Lower lobe of right lung (tissue), 2 donors: ENCODE measurements around the gene ICAM4. TPM values are rescaled to one million over a fixed set of nuclear protein-coding genes. Genes with fewer than 3 reads are reported as not detected.
A peak's percentile ranks its signal among the peaks of the same experiment; 100 is the strongest.

Experiments used
- ATAC-seq, 2 donors: fragments of 200-7000 bp; cut with Tn5 transposase; one replicate each; pipeline ENCODE4 v1.9.1; 2020 to 2022; ENCODE audit warnings: mild to moderate bottlenecking in 2 of 2, moderate library complexity in 2 of 2
- DNase-seq: peaks from one replicate; pipeline ENCODE4 v3.0.0-alpha.2; 2020
- H3K27ac ChIP-seq: fragments of 200-600 bp; one replicate; pipeline ENCODE4 v1.8.0; 2022
- H3K27me3 ChIP-seq: fragments of 200-600 bp; one replicate; pipeline ENCODE4 v1.8.0; 2022; ENCODE audit warnings: low read depth
- H3K36me3 ChIP-seq: fragments of 200-600 bp; one replicate; pipeline ENCODE4 v1.8.0; 2022; ENCODE audit warnings: mild to moderate bottlenecking
- H3K4me1 ChIP-seq: fragments of 200-600 bp; one replicate; pipeline ENCODE4 v1.8.0; 2022
- H3K4me3 ChIP-seq: fragments of 200-600 bp; one replicate; pipeline ENCODE4 v1.8.0; 2022; ENCODE audit warnings: mild to moderate bottlenecking
- H3K9me3 ChIP-seq: fragments of 200-600 bp; one replicate; pipeline ENCODE4 v1.8.0; 2022
- intact Hi-C: fragments of 100-400 bp; cut with DNase I; formaldehyde crosslinking; loops from one replicate; pipeline ENCODE4 v1.11.0; 2022
- total RNA-seq: library from RNA; stranded (reverse); fragmentation: NEBNext Ultra II Directional; extraction: Animal tissue kit (Norgen Biotek cat#: 25700); gene quantifications from one replicate; pipeline ENCODE4 v1.2.1, GENCODE V29; 2021
- TF ChIP-seq, protein P1 (sequence below): fragments of 200-600 bp; IDR thresholded peaks from one replicate; pipeline ENCODE4 v1.8.0; 2022; ENCODE audit warnings: antibody characterized with exemption, mild to moderate bottlenecking
- donor health status: DM: no; HTN: yes; CAD: no; lungs with severe emphysema.

Gene ICAM4
- total RNA-seq, 1 donor from 2014 or later: 10.0 TPM

DNA sequence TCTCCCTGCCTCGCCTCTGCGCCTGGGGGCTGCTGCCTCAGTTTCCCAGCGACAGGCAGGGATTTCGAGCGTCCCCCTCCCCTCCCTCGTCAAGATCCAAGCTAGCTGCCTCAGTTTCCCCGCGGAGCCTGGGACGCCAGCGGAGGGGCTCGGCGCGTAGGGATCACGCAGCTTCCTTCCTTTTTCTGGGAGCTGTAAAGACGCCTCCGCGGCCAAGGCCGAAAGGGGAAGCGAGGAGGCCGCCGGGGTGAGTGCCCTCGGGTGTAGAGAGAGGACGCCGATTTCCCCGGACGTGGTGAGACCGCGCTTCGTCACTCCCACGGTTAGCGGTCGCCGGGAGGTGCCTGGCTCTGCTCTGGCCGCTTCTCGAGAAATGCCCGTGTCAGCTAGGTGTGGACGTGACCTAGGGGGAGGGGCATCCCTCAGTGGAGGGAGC, 16.6 kb upstream of the ICAM4 start:
- TF ChIP-seq, protein P1, sequence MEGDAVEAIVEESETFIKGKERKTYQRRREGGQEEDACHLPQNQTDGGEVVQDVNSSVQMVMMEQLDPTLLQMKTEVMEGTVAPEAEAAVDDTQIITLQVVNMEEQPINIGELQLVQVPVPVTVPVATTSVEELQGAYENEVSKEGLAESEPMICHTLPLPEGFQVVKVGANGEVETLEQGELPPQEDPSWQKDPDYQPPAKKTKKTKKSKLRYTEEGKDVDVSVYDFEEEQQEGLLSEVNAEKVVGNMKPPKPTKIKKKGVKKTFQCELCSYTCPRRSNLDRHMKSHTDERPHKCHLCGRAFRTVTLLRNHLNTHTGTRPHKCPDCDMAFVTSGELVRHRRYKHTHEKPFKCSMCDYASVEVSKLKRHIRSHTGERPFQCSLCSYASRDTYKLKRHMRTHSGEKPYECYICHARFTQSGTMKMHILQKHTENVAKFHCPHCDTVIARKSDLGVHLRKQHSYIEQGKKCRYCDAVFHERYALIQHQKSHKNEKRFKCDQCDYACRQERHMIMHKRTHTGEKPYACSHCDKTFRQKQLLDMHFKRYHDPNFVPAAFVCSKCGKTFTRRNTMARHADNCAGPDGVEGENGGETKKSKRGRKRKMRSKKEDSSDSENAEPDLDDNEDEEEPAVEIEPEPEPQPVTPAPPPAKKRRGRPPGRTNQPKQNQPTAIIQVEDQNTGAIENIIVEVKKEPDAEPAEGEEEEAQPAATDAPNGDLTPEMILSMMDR: no peak
- intact Hi-C loops: loop anchor here (5.0 kb wide), 1 partner anchor 117 kb away; no protein-coding TSS in a partner anchor
- peak overlapping the region; percentile 96 for H3K27ac ChIP-seq
- no peaks in the 10 kb centered on the region for H3K9me3 ChIP-seq
- DNase-seq: peak; percentile 93
- peak overlapping the region; percentile 86 for H3K4me3 ChIP-seq
- peaks cover 77% of the 10 kb centered on the region for H3K4me1 ChIP-seq
- peaks cover 10% of the 10 kb centered on the region for H3K36me3 ChIP-seq
- peak; percentile 63 to 83 for ATAC-seq
- no peaks in the 10 kb centered on the region for H3K27me3 ChIP-seq

DNA sequence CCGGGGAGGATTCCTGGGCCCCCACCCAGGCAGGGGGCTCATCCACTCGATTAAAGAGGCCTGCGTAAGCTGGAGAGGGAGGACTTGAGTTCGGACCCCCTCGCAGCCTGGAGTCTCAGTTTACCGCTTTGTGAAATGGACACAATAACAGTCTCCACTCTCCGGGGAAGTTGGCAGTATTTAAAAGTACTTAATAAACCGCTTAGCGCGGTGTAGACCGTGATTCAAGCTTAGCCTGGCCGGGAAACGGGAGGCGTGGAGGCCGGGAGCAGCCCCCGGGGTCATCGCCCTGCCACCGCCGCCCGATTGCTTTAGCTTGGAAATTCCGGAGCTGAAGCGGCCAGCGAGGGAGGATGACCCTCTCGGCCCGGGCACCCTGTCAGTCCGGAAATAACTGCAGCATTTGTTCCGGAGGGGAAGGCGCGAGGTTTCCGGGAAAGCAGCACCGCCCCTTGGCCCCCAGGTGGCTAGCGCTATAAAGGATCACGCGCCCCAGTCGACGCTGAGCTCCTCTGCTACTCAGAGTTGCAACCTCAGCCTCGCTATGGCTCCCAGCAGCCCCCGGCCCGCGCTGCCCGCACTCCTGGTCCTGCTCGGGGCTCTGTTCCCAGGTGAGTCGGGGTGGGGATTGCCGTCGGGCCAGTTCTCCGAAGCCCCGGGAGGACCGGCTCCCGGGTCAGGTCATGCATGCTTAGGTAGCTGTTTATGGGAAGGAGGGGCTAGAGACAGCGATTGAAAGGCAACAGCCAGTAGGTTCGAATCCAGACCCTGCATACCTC, 15.9 kb upstream of the ICAM4 start, which contains the start of gene ICAM1:
ICAM1 (plus strand) TSS at position 505 of the 779 bp plus-strand sequence; CDS start at position 545, 40 bp downstream.
- ATAC-seq (peak; percentile 80 to 86), DNase-seq (peak; percentile 92)
- peaks cover 80% of the 10 kb centered on the region for H3K4me1 ChIP-seq
- H3K4me3 ChIP-seq: peak within 1 kb of the TSS; percentile 86
- H3K27ac ChIP-seq: peak within 1 kb of the TSS; percentile 96
- TF ChIP-seq, protein P1: peak; percentile 26
- intact Hi-C loops: loop anchor here (5.0 kb wide), 1 partner anchor 116 kb away; no protein-coding TSS in a partner anchor
- no peaks in the 10 kb centered on the region for H3K27me3 ChIP-seq
- H3K9me3 ChIP-seq: no peaks in the 10 kb centered on the region
- peaks cover 16% of the 10 kb centered on the region for H3K36me3 ChIP-seq

DNA sequence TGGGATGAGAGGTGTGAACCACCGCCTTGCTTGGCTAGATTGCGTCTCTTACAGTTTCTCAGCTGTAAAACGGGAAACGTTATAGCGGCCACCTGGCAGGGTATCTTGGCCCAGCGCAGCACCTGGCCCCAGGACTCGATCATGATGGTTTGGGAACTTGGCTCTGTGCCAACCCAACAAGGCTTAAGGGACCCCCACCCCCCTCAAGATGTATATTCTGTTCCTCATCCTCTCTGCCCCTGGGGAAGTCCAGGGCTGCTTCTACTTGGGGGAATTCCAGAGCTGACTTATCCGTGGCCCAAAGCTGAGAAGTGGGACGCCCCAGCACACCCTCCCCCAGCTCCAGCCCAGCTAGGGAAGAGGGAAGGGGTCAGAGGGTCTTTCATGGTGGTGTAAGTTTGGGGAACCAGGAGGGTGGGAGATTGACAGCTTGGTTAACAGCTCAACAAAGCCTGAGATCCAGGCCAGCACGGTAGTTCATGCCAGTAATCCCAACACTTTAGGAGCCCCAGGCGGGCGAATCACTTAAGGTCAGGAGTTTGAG, 15.1 kb upstream of the ICAM4 start:
- TF ChIP-seq, protein P1: no peak
- H3K9me3 ChIP-seq: no peaks in the 10 kb centered on the region
- H3K36me3 ChIP-seq: peaks cover 24% of the 10 kb centered on the region
- ATAC-seq (peak; percentile 0 to 9), DNase-seq (no peak)
- peak overlapping the region; percentile 86 for H3K4me3 ChIP-seq
- H3K27me3 ChIP-seq: no peaks in the 10 kb centered on the region
- H3K4me1 ChIP-seq: peaks cover 84% of the 10 kb centered on the region
- intact Hi-C loops: loop anchor here (5.0 kb wide), 1 partner anchor 116 kb away; no protein-coding TSS in a partner anchor
- H3K27ac ChIP-seq: peak overlapping the region; percentile 96

DNA sequence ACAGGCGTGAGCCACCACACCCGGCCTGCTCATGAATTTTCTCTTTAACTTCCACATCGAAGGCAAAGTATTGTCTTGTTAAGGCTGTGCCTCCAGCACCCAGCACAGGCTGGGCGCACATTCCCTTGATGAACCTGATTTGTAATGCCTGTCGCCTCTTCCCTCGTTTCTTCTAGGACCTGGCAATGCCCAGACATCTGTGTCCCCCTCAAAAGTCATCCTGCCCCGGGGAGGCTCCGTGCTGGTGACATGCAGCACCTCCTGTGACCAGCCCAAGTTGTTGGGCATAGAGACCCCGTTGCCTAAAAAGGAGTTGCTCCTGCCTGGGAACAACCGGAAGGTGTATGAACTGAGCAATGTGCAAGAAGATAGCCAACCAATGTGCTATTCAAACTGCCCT, 12.2 kb upstream of the ICAM4 start:
- no peaks in the 10 kb centered on the region for H3K9me3 ChIP-seq
- H3K4me1 ChIP-seq: peaks cover 80% of the 10 kb centered on the region
- peak overlapping the region; percentile 60 for H3K27ac ChIP-seq
- H3K4me3 ChIP-seq: peak overlapping the region; percentile 86
- H3K36me3 ChIP-seq: peaks cover 54% of the 10 kb centered on the region
- intact Hi-C loops: loop anchor here (5.0 kb wide), 1 partner anchor 113 kb away; no protein-coding TSS in a partner anchor
- DNase-seq (no peak), ATAC-seq (no peak)
- no peaks in the 10 kb centered on the region for H3K27me3 ChIP-seq
- TF ChIP-seq, protein P1: no peak

DNA sequence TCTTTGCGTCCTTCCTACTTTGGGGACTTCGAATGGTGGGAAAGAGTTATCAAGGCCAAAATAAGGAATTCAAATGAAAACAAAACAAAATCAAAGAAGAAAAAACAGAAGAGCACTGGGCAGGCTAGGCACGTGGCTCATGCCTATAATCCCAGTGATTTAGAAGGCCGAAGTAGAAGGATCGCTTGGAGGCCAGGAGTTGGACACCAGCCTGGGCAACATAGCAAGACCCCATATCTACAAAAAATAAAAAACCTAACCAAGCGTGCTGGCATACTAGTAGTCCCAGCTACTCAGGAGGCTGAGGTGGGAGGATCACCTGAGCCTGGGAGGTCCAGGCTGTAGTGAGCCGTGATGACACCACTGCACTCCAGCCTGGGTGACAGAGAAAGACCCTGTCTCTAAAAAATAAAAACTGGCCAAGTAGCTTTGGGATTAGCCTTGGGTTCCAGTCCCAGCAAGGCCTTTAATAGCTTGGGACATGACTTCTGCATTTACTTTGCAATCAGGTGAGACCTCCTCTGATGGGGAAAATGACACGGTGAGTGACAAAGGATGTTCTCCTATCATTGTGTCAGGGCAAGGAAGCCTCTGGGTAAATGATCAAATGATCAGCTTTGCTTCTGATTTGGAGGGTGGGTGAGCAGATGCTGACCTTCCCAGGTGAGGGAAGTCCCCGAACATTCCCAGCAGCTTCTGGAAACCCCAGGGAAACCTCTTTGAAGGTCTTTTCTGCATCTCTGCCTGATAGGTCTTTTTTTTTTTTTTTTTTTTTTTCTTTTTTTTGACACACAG, 8.8 kb upstream of the ICAM4 start:
- no peak for DNase-seq
- Histone ChIP-seq H3K9me3 (no peaks in the 10 kb centered on the region), H3K27ac (peak overlapping the region; percentile 33), H3K36me3 (peaks cover 86% of the 10 kb centered on the region), H3K27me3 (no peaks in the 10 kb centered on the region), H3K4me3 (no peak overlapping the region), H3K4me1 (peaks cover 59% of the 10 kb centered on the region)
- TF ChIP-seq, protein P1: no peak
- intact Hi-C loops: no loop called here
- no peak for ATAC-seq
